GM19351 (cell line): ENCODE data around the gene DRICH1.
"Not testable (repeated sequence)": the region's sequence is repeated elsewhere in the genome, so short reads cannot be mapped to it uniquely, and the experiment has no call there.

Source experiments
- ATAC-seq: cut with Tn5 transposase; IDR thresholded peaks from one replicate; pipeline ENCODE4 v1.9.1; 2021; ENCODE audit warnings: mild to moderate bottlenecking, moderate library complexity; ENCODE audit not compliant: unreplicated experiment

Gene DRICH1

DNA sequence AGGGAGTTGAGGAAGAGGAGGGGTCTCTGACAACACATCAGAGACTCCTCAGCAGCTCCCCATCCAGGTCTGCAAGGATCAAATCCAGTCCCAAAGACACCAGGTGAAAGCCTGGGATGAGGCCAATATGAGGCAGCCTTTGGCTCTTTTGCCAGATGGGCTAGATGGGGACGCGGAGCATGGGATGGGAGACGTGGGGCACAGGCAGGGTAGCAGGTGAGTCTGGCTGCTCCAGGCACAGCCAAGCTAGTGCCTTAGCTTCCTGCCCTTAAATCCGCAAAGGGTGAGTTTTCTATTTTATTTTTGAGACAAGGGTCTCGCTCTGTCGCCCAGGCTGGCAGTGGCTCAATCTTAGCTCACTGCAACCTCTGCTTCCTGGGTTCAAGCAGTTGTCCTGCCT is 19.6 kb upstream of the DRICH1 start:
- no peak for ATAC-seq

DNA sequence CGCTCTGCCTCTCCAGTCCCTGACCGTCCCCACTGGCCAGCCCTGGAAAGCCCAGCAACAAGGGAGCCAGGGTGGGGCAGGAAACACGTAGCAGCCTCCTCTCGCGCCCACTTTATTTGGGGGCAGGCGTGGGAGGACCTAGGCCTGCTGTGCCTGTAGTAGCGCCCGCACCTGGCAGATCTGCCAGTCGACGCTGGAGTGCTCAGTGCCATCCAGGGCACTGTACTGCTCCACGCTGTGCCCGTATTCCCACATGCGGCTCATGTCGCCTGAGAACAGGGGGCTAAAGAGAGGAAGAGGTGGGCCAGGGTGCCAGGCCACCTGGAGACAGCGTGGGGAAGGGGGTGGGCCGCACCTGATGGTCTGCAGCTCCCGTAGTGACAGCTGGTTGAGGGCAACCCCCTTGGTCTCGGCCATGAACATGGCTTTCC is 17.0 kb upstream of the DRICH1 start:
- no peak for ATAC-seq

- ATAC-seq, result not testable (repeated sequence)
Observed at GRCh38 chr22:23646526-23646925, 14.4 kb upstream of the DRICH1 start.

DNA sequence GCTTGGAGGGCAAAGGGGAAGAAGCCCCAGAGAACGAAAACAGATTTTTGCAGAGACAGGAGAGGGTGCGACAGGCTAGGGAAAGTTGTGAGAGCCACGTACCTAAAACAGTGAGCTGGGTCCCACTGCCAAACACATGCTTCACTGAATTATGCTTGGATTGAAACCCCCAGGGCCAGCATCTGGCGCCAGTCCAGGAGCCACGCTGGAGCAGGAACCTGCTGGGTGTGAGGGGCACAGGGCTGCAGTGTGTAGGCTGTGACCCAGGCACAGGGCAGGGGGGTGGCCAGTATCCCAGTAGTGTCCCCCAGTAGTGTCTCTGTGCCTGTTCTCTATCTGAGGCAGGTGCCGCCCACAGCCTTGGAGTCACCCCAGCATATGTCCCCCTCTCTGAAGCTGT is 8.1 kb upstream of the DRICH1 start:
- not testable (repeated sequence) for ATAC-seq

DNA sequence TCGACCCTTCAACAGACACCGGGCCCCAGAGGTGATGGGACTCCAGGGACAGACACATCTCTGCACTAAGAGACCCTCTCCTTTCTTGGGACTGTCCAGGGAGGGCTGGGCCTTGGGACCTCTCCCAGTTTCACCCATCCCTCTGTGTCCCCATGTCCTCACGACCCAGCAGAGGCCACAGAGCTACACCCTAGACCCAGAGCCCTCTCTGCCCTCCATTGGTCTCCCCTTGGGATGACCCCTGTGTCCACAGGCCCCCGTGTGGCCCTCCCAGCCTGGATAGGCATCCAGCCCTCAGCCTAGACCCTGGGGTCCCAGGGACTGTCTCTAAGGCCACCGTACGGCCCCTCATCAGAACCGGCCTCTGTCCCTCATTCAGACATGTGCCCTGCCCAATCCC is 7.5 kb upstream of the DRICH1 start:
- no peak for ATAC-seq

DNA sequence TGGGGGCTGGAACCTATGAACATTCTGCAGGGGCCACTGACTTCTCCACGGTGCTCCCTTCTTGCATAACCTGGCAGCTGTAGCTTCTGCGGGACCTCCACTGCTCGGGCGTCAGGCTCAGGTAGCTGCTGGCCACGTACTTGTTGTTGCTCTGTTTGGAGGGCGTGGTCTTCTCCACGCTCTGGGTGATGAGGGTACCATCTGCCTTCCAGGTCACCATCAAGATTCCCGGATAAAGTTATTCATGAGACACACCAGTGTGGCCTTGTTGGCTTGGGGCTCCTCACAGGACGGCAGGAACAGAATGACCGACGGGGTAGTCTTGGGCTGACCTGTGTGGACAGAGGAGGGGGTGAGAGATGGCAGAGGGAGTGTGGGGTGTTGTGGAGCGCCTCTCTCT is 6.5 kb upstream of the DRICH1 start:
- no peak for ATAC-seq

DNA sequence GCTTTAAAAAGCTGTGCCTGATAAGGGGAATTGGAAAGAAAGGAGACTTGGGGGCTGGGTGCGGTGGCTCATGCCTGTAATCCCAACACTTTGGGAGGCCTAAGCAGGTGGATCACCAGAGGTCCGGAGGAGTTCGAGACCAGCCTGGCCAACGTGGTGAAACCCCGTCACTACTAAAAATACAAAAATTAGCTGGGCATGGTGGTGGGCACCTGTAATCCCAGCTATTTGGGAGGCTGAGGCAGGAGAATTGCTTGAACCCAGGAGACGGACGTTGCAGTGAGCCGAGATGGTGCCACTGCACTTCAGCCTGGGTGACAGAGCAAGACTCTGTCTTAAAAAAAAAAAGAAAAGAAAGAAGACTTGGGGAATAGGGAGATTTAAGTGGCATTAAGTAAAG is 3.2 kb upstream of the DRICH1 start:
- not testable (repeated sequence) for ATAC-seq

- not testable (repeated sequence) for ATAC-seq
Observed at GRCh38 chr22:23628056-23628743, 3.9 kb downstream of the DRICH1 start.

- not testable (repeated sequence) for ATAC-seq
Observed at GRCh38 chr22:23627401-23628055, 4.6 kb downstream of the DRICH1 start.

DNA sequence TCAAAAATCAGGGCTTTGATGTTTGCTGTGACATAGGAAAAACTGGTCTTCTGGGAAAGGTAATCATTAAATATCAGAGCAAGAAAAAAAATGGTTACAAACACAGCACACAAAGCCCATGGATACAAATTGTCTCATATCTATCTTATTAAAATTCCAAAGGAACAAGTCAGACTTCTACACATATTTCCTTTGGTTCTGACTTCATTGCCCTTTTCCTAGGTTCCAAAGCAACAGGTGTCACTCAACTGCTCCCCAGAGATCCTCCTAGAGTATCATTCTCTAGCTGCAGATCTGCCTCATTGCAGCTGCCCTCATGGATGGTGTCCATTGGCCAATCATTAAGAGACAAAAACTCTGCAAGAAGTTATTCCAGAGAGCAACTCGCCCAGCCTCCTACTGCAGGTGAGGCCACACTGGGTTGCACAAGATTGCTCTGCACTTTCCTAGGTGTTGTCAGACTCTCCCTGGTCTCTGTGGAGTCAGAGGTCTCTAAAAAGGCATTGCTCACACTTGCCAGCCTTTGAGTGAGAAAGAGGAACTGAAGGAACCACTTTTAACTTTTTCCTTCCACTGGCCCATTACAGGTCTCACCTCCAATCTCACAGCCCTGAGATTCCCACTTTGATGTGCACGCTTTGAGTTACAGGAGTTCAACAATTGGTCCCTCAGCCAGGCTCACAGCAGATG is 5.7 kb downstream of the DRICH1 start:
- no peak for ATAC-seq

GRCh38 chr22:23622634-23623033 is 9.5 kb downstream of the DRICH1 start:
- no peak for ATAC-seq

- not testable (repeated sequence) for ATAC-seq
Observed at GRCh38 chr22:23621916-23622315, 10.2 kb downstream of the DRICH1 start.

DNA sequence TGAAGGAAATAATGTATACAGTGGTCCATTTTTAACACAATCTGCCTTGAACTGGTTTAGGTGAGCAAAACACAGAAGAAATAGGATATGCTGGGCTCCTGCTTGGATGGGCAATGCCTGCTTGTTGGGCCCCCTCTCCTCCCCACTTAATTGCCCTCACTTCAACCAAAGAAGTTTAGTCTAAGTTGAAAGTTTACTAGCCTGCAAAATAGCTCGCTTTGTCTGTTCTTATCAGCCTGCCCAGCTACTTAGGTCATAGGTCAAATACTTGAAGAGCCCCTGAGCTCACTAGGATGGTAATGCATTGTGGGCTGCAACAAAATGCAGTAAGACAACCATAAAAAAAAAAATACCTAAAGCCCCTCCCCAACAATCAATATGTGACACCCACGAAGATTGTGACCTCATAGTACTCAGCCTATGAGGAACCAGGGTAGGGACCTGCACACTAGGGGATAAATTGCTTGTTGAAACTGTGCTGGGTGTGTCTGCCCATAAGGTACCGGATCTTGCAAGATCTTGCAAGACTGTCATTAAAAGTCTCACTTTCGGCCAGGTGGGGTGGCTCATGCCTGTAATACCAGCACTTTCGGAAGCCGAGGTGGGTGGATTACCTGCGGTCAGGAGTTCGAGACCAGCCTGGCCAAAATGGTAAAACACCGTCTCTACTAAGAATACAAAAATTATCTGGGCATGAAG is 10.9 kb downstream of the DRICH1 start:
- no peak for ATAC-seq

DNA sequence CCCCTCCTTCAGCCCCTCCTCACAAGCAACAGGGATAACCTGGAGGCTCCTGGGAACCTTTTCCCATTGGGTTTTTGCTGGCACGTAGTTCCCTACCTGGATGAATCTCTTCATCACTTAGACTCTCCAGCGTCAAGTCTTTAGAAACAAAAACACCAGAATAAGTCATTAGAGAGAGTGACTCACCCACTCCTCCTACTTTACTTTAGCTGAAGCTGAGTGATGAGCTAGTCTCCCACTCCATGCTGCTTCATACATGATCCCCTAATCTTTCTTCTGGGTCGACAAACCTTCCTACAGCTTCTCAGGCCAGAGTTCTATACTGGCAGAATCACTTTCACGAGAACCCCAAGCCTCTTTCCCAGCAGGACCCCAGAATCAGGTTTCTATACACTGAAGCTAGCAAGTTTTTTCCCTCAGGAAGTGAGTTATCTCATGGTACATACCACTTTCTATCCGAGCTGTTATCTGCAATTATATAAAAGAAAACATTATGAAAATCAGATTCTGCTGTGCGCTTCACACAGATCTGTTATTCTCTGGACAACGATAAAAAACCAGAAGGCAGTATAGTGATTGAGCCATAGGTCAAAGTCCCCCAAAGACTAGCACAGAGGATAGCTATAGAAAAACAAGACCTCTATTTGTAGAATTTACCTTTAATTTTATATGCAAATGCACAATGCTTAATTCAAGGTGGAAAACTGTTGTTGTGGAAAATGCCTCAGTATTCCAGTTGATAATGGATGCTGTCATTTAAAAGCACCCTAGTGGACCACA is 18.7 kb downstream of the DRICH1 start:
- ATAC-seq, result no peak

DNA sequence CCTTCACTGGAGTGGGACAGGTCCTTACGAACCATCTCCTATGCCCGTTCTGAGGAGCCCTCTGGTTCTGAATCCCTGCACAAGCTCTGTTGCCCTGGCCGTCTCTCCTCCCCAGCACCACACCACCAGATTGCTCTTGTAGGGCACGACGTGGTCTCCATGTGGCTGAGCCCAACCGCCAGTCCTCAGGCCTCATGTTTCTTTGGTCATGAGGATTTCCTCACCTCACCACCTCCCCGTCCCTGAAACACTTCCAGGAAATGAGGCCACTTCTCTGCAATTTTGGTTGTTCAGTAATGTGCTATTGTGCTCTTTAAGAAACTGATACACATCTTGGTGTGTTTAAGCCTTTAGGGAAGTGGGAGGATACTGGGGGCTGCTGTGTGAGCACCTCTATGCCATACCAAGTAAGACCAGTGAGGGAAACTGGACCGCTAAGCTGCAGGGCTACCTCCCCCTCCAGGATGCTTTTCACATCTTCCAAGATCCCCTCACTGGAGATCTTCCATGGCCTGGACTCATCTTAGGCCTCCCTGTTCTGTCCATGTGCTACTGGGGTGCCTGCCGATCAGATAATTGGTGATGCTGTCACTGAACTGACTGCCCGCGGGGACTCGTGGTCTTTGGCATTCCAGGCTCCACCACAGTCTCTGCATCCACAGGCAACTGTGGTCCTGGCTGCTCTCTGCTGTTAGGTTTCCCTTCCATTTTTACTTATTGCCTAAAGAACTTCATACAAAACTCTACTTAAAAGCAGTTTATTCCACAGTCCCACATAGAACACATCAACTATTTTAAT is 21.9 kb downstream of the DRICH1 start:
- ATAC-seq, result no peak

- no peak for ATAC-seq
Observed at GRCh38 chr22:23608583-23608982, 23.5 kb downstream of the DRICH1 start.

GRCh38 chr22:23606204-23607131 is 25.7 kb downstream of the DRICH1 start:
- ATAC-seq, result no peak

DNA sequence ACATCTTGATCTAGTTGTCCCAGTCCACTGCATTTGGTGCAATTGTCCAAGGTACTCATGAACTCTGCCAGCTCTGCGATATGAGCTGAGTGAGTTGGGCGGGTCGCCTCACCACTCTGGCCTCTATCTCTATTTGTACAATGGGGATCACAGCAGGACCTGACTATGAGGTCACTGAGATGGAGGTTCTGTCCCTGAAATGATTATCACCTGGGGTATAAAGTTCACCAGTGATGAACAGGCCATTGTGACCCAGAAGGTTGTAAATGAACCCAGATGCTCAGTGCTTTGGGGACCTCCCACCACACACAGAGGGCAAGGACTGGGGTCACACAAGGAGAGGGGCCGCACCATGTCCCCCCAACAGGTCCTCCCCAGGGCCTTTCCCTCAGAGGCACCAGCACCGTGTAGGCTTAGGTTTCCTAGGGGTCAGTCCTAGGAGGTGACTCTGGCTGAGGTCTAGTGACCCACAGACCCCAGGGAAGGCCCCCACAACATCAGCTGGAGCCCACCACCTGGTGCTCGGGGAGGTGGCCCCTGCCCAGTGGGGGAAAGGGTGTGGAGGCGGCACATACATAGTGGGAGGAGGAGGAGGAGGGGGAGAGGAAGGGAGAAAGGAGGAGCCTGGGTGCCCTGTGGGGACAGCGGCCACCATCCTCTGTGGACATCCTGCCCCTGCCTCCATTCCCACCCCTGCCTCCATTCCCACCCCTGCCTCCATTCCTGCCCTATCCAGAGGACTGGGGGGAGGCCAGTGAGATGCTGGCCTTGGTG is 27.0 kb downstream of the DRICH1 start:
- no peak for ATAC-seq
